Common myeloid progenitor, CD34-positive (primary cell): ENCODE data around the gene IFT57.

ENCODE experiments used
- CTCF ChIA-PET: fragments of 350-600 bp; sonication (Branson Sonifier 250); formaldehyde crosslinking; loops from one replicate; lab custom pipeline; 2021; ENCODE audit warnings: antibody characterized with exemption; lab: Charles Lee
- POLR2A ChIA-PET: fragments of 350-600 bp; sonication (Branson Sonifier 250); formaldehyde crosslinking; loops from one replicate; lab custom pipeline; 2021; ENCODE audit warnings: antibody characterized with exemption; lab: Charles Lee
- DNase-seq, 3 donors: peaks; one replicate each; pipeline versions ENCODE4 v3.0.0 to v3.0.0-alpha.2; 2013
- H3K27ac ChIP-seq, 2 experiments: 1 replicate in 1 of 2; 2 replicates in 1 of 2; pipeline ENCODE4 v1.7.0; 2013; ENCODE audit warnings: inconsistent platforms in 2 of 2, low read length in 2 of 2, mild to moderate bottlenecking in 2 of 2, low read depth in 1 of 2, moderate library complexity in 1 of 2; ENCODE audit not compliant: severe bottlenecking in 2 of 2, insufficient read depth in 1 of 2, poor library complexity in 1 of 2
- H3K27me3 ChIP-seq, 5 experiments: replicated peaks in 2 of 5; 1 replicate in 3 of 5; 2 replicates in 2 of 5; pipeline versions ENCODE4 v1.6.1 to v1.7.0; 2013; ENCODE audit warnings: low read length in 4 of 5, mild to moderate bottlenecking in 2 of 5, moderate library complexity in 2 of 5, inconsistent platforms in 1 of 5; ENCODE audit not compliant: insufficient read depth in 5 of 5, control insufficient read depth in 4 of 5
- H3K36me3 ChIP-seq, 4 experiments: 1 replicate in 2 of 4; 2 replicates in 2 of 4; pipeline versions ENCODE4 v1.6.1 to v1.7.0; 2013; ENCODE audit warnings: low read length in 3 of 4, control low read depth in 1 of 4, mild to moderate bottlenecking in 1 of 4; ENCODE audit not compliant: control insufficient read depth in 4 of 4, insufficient read depth in 4 of 4
- H3K4me1 ChIP-seq, 4 experiments: 1 replicate in 3 of 4; 2 replicates in 1 of 4; pipeline versions ENCODE4 v1.6.1 to v1.7.1; 2013; ENCODE audit warnings: low read length in 3 of 4, mild to moderate bottlenecking in 3 of 4, control low read depth in 1 of 4, inconsistent platforms in 1 of 4, moderate library complexity in 1 of 4; ENCODE audit not compliant: control insufficient read depth in 4 of 4, insufficient read depth in 4 of 4; ENCODE audit errors: control extremely low read depth in 1 of 4
- H3K4me3 ChIP-seq, 7 experiments: 1 replicate in 4 of 7; 2 replicates in 3 of 7; pipeline versions ENCODE4 v1.5.1 to v1.7.0; 2013; ENCODE audit warnings: mild to moderate bottlenecking in 7 of 7, low read length in 6 of 7, moderate library complexity in 6 of 7, inconsistent platforms in 2 of 7, low read depth in 2 of 7, control low read depth in 1 of 7; ENCODE audit not compliant: insufficient read depth in 4 of 7, control insufficient read depth in 1 of 7; ENCODE audit errors: extremely low read depth in 1 of 7
- H3K9me3 ChIP-seq, 5 experiments: 1 replicate in 4 of 5; 2 replicates in 1 of 5; pipeline versions ENCODE4 v1.6.1 to v1.7.1; 2013; ENCODE audit warnings: low read length in 4 of 5, mild to moderate bottlenecking in 2 of 5, inconsistent platforms in 1 of 5, low read depth in 1 of 5, moderate library complexity in 1 of 5; ENCODE audit not compliant: control insufficient read depth in 4 of 5, insufficient read depth in 2 of 5; ENCODE audit errors: control extremely low read depth in 1 of 5
- WGBS: methylation state at CpG from one replicate; pipeline ENCODE4 v1.1.5; 2013; ENCODE audit not compliant: insufficient coverage; 5-methylcytosine and 5-hydroxymethylcytosine counted together

The IFT57 gene

DNA sequence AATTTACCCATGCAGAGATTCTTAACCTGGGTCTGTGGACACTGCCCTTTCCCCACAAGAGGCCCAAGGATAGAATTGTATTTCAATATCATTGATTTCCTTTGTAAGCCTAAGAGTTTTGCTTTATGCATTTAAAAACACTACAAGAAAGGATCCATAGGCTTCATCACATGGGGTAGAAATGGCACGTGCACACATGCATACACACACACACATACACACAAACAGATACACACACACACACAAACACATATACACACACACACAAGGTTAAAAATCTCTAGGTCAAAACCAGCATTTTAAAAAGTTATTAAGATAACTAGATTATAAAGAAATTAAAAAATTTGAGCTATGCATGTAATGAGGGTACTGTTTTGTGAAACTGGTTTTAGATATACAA is 95.9 kb downstream of the IFT57 start:
- Histone ChIP-seq H3K4me1 (peaks cover 38 to 74% (median 55%) of the 10 kb centered on the region in 4 experiments), H3K4me3 (peak overlapping the region in 4 of 7 experiments; percentile 11 to 71 (median 44)), H3K27ac (peak overlapping the region; percentile 91), H3K27me3 (no peaks in the 10 kb centered on the region), H3K9me3 (no peaks in the 10 kb centered on the region), H3K36me3 (no peaks in the 10 kb centered on the region)
- DNase-seq: peak in 1 of 3 donors; percentile 44
- ChIA-PET CTCF (interaction anchor here (1.0 to 2.3 kb wide), 10 partner anchors 20 to 119 kb away, joined by 3 to 9 read pairs (median 4); no protein-coding TSS in a partner anchor), POLR2A (interaction anchor here (0.6 to 1.3 kb wide), 6 partner anchors 11 to 141 kb away, joined by 3 to 5 read pairs (median 4); partner anchors contain the start of gene IFT57)
- WGBS: no CpG with 5 or more reads among the region's 1 CpG

DNA sequence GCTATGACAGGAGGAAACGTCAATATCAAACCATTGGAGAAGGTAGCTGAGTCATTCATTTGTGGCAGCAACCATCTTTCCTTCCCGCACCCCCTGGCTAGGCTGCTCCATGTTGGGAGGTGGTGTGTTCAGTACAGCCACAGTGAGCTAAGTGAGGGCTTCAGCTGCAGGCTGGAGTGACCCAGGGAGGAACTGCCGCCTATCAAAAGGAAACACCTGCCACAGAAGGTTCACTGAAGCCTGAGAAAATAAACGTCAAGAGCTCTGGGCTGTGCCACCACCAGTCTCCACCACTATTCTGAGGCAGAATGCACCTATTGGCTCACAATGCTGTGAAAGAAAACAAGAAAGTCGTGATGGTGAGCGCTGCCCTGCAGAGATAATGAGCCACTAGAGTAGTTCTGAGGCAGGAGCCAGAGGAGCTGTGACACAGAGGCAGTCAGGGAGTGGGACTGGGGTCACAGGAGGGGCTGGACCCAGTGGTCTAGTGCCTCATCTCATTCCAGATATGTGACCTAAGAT is 96.6 kb downstream of the IFT57 start:
- no peaks in the 10 kb centered on the region for H3K27me3 ChIP-seq
- POLR2A ChIA-PET: interaction anchor here (0.9 to 1.6 kb wide), 6 partner anchors 9 to 98 kb away, joined by 3 to 5 read pairs (median 4); partner anchors contain the start of gene IFT57
- H3K4me3 ChIP-seq: peak overlapping the region; percentile 8 to 71 (median 26)
- CTCF ChIA-PET: interaction anchor here (0.6 to 2.3 kb wide), 9 partner anchors 24 to 119 kb away, joined by 3 to 9 read pairs (median 3); no protein-coding TSS in a partner anchor
- WGBS: 0% methylated on average over 6 of the region's 6 CpGs
- H3K36me3 ChIP-seq: no peaks in the 10 kb centered on the region
- no peaks in the 10 kb centered on the region for H3K9me3 ChIP-seq
- H3K27ac ChIP-seq: peak overlapping the region; percentile 91
- peak; percentile 99 to 100 (median 99) for DNase-seq
- peaks cover 41 to 73% (median 57%) of the 10 kb centered on the region in 4 experiments for H3K4me1 ChIP-seq

DNA sequence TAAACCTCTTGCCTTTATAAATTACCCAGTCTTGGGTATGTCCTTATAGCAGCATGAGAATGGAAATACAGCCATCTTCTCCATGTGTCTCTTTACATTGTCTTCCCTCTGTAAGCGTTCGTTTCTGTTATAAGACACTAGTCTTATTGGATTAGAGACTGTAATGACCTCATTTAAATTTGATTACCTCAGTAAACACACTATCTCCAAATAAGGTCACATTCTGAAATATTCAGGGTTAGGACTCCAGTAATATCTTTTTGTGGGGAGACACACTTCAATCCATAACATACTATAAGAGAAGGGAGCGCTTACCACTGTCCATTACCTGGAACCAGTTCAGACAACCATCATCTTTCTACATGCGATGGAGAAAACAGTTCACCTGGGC is 97.1 kb downstream of the IFT57 start:
- peak in 1 of 3 donors; percentile 50 for DNase-seq
- Histone ChIP-seq H3K27ac (peak overlapping the region; percentile 91), H3K9me3 (no peaks in the 10 kb centered on the region), H3K27me3 (no peaks in the 10 kb centered on the region), H3K4me3 (peak overlapping the region in 6 of 7 experiments; percentile 8 to 71 (median 33)), H3K36me3 (no peaks in the 10 kb centered on the region), H3K4me1 (peaks cover 41 to 75% (median 59%) of the 10 kb centered on the region in 4 experiments)
- WGBS: 0% methylated on average over 1 of the region's 4 CpGs
- ChIA-PET POLR2A (interaction anchor here (1.1 to 1.6 kb wide), 5 partner anchors 9 to 98 kb away, joined by 3 to 5 read pairs (median 4); partner anchors contain the start of gene IFT57), CTCF (interaction anchor here (0.6 to 2.3 kb wide), 8 partner anchors 24 to 118 kb away, joined by 3 to 9 read pairs (median 4); no protein-coding TSS in a partner anchor)

DNA sequence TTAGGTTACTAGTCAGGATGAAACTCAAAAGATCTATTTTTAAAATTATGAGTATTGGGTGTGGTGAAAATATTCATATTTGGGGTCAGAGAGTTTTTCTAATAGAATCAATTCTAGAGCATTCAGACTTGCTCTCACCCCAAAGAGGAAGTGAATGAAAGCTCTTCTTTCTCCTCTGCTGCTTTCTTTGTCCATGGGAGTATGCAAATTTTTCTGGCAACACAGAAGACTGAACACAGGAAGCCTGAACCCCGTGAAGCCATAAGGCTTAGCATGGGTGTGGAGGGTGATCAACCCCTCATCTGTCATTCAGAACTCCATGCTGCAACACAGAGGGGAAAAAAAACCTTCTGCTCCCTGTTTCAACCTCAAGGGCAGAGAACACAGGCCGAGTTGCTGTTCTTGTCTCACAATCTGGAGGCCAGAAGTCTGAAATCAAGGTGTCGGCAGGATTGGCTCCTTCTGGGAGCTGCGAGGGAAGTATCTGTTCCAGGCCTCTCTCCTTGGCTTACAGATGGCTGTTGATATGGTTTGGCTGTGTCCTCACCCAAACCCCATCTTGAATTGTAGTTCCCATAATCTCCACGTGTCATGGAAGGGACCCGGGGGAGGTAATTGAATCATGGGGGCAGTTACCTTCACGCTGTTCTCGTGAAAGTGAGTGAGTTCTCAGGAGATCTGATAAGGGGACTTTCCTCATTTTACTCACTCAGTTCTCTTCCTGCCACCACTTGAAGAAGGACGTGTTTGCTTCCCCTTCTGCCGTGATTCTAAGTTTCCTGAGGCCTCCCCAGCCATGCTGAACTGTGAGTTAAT is 97.7 kb downstream of the IFT57 start:
- Histone ChIP-seq H3K27ac (peak overlapping the region; percentile 91), H3K9me3 (no peaks in the 10 kb centered on the region), H3K4me3 (peak overlapping the region in 5 of 7 experiments; percentile 9 to 71 (median 40)), H3K36me3 (no peaks in the 10 kb centered on the region), H3K4me1 (peaks cover 41 to 79% (median 65%) of the 10 kb centered on the region in 4 experiments), H3K27me3 (no peaks in the 10 kb centered on the region)
- DNase-seq: peak; percentile 85 to 96 (median 95)
- ChIA-PET CTCF (interaction anchor here (0.6 to 1.5 kb wide), 3 partner anchors 25 to 1131 kb away, joined by 3 to 4 read pairs (median 3); no protein-coding TSS in a partner anchor), POLR2A (interaction anchor here (1.6 kb wide), 1 partner anchor 10 kb away, joined by 3 read pairs; no protein-coding TSS in a partner anchor)
- 3% methylated on average over 6 of the region's 10 CpGs for WGBS

DNA sequence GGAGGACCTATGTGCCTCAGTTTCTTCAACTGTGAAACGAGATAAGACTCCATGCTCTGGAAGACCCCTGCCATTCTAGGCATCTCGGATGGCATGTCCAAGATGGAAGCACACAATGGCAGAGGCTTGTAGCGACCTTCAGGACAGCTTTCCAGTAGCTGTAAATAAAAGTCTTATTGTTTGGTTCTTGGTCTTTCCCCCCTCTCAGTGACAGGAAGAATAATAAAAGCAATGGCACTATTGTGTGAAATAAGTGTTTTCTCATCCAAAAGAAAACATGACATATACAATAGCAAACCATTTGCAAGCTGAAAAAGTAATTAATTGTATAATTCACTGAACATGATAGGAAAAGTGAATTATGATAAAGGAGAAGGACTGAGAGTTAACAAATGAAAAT is 98.9 kb downstream of the IFT57 start:
- H3K27ac ChIP-seq: no peak overlapping the region
- WGBS: 94% methylated on average over 2 of the region's 3 CpGs
- H3K4me1 ChIP-seq: peaks cover 48 to 82% (median 66%) of the 10 kb centered on the region in 4 experiments
- ChIA-PET POLR2A (interaction anchor here (0.6 kb wide), 1 partner anchor 25 kb away, joined by 3 read pairs; no protein-coding TSS in a partner anchor), CTCF (interaction anchor here (1.1 to 1.6 kb wide), 6 partner anchors 9 to 31 kb away, joined by 3 to 5 read pairs (median 4); no protein-coding TSS in a partner anchor)
- H3K4me3 ChIP-seq: no peak overlapping the region
- no peaks in the 10 kb centered on the region for H3K27me3 ChIP-seq
- no peaks in the 10 kb centered on the region for H3K9me3 ChIP-seq
- DNase-seq: no peak
- H3K36me3 ChIP-seq: no peaks in the 10 kb centered on the region

DNA sequence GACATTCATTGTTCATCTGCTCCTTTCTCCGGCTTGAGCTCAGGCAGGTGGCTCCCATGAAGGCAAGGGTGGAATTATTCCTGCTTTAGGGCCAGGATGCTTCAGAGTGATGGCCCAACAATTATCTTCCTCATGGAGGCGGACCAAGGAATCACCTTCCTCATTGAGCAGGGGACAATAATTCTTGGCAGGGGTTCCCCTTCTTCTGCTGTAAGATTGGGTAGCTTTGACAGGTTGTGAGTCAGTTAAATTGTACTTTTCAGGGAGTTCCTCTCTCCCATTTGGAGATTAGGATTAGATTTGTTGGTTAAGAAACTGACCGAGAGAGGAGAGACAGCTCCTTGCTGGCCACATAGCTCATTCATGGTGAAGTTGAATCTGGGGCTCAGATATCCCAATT is 99.9 kb downstream of the IFT57 start:
- WGBS: 100% methylated on average over 2 of the region's 3 CpGs

More for the DNA sequence above, 99.9 kb downstream of the IFT57 start:
- ChIA-PET CTCF (interaction anchor here (0.9 to 1.7 kb wide), 8 partner anchors 8 to 28 kb away, joined by 3 to 8 read pairs (median 4); no protein-coding TSS in a partner anchor), POLR2A (interaction anchor here (0.9 kb wide), 1 partner anchor 31 kb away, joined by 4 read pairs; the partner anchor contains the start of gene CD47)
- peak overlapping the region in 1 of 7 experiments; percentile 21 for H3K4me3 ChIP-seq
- no peaks in the 10 kb centered on the region for H3K36me3 ChIP-seq
- no peaks in the 10 kb centered on the region for H3K9me3 ChIP-seq
- H3K4me1 ChIP-seq: peaks cover 44 to 82% (median 62%) of the 10 kb centered on the region in 4 experiments
- peak in 2 of 3 donors; percentile 29 to 44 for DNase-seq
- no peaks in the 10 kb centered on the region for H3K27me3 ChIP-seq
- no peak overlapping the region for H3K27ac ChIP-seq
